GM21723 (cell line): Measurements from ENCODE around the gene ZNF69.
"Not testable (repeated sequence)": the region's sequence is repeated elsewhere in the genome, so short reads cannot be mapped to it uniquely, and the experiment has no call there.

Experiments used
- ATAC-seq: cut with Tn5 transposase; IDR thresholded peaks from one replicate; pipeline ENCODE4 v1.9.1; 2021; ENCODE audit warnings: mild to moderate bottlenecking, moderate library complexity; ENCODE audit not compliant: unreplicated experiment

The ZNF69 gene

GRCh38 chr19:11887611-11888531, at the start of gene ZNF69:
ZNF69 (plus strand) TSS chr19:11887782; CDS start chr19:11887924, 142 bp downstream.
- ATAC-seq = peak; percentile 81

GRCh38 chr19:11843722-11844121, 43.9 kb upstream of the ZNF69 start:
- ATAC-seq = no peak

GRCh38 chr19:11847615-11848014, 40.0 kb upstream of the ZNF69 start:
- ATAC-seq = not testable (repeated sequence)

- no peak for ATAC-seq
These were observed 39.4 kb upstream of the ZNF69 start for GRCh38 chr19:11848200-11848593.

GRCh38 chr19:11848594-11849469, 38.8 kb upstream of the ZNF69 start, which contains the start of gene ZNF439:
ZNF439 (plus strand) TSS chr19:11848726; CDS start chr19:11848868, 142 bp downstream.
- ATAC-seq = peak; percentile 86

GRCh38 chr19:11850289-11850688, 37.3 kb upstream of the ZNF69 start:
- ATAC-seq = not testable (repeated sequence)

- no peak for ATAC-seq
These were observed 34.2 kb upstream of the ZNF69 start for GRCh38 chr19:11853358-11853757.

GRCh38 chr19:11856596-11857250, 30.9 kb upstream of the ZNF69 start:
- no peak for ATAC-seq

- no peak for ATAC-seq
These were observed 26.9 kb upstream of the ZNF69 start for GRCh38 chr19:11860721-11861120.

- ATAC-seq = no peak
These were observed 26.3 kb upstream of the ZNF69 start for GRCh38 chr19:11861301-11861700.

- not testable (repeated sequence) for ATAC-seq
These were observed 19.8 kb upstream of the ZNF69 start for GRCh38 chr19:11867766-11868165.

- ATAC-seq = no peak
These were observed 19.4 kb upstream of the ZNF69 start for GRCh38 chr19:11868188-11868587.

- no peak for ATAC-seq
These were observed 15.0 kb upstream of the ZNF69 start for GRCh38 chr19:11872624-11873023.

- no peak for ATAC-seq
These were observed 13.8 kb upstream of the ZNF69 start for GRCh38 chr19:11873762-11874161.

- not testable (repeated sequence) for ATAC-seq
These were observed 7.8 kb upstream of the ZNF69 start for GRCh38 chr19:11879687-11880266.

- ATAC-seq = no peak
These were observed 7.0 kb upstream of the ZNF69 start for GRCh38 chr19:11880598-11880997.

- no peak for ATAC-seq
These were observed 6.3 kb upstream of the ZNF69 start for GRCh38 chr19:11881151-11881800.

- no peak for ATAC-seq
These were observed 5.0 kb upstream of the ZNF69 start for GRCh38 chr19:11882606-11883005.

GRCh38 chr19:11887234-11887610, 360 bp upstream of the ZNF69 start:
- ATAC-seq = peak; percentile 16

- not testable (repeated sequence) for ATAC-seq
These were observed 2.3 kb downstream of the ZNF69 start for GRCh38 chr19:11889901-11890300.
